ENCODE results near the gene SNRNP70.
"Not testable (repeated sequence)": the region's sequence is repeated elsewhere in the genome, so short reads cannot be mapped to it uniquely, and the experiment has no call there.

The SNRNP70 gene

DNA sequence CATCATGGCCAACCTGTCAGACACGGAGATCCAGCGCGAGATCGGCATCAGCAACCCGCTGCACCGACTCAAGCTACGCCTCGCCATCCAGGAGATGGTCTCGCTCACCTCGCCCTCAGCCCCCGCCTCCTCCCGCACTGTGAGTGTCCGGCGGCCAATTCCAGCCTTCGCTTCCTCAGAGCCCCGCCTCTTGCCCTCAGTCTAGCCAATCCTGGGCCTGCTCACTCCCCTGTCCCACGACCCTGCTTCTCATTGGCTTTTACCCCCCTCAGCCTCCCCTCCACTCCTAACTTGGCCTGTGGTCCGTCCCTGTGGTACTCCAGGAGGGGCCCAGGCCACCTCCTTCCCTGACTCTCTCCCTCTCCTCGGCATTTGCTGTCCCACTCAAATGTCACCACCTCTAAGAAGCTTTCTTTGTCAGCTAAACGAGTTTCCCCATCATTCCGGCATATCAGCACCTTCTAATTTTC lies 57.6 kb downstream of the SNRNP70 start:
- H3K9me3 ChIP-seq (ENCODE audit: control insufficient read depth, low read length): no peaks in the 10 kb centered on the region
- peak overlapping the region; percentile 81 for H3K4me3 ChIP-seq (ENCODE audit: low read length)
- peaks cover 11% of the 10 kb centered on the region for H3K4me1 ChIP-seq (ENCODE audit: control insufficient read depth, insufficient read depth, low read length)
- H3K27me3 ChIP-seq (replicated peaks; ENCODE audit: control insufficient read depth, insufficient read depth, low read length): no peaks in the 10 kb centered on the region
- H3K36me3 ChIP-seq (ENCODE audit: control insufficient read depth, insufficient read depth, low read length, severe bottlenecking): no peaks in the 10 kb centered on the region
- DNase-seq (ENCODE audit: low read depth): peak; percentile 98
- H3K9ac ChIP-seq (ENCODE audit: low read length): peak overlapping the region; percentile 30

- Histone ChIP-seq H3K36me3 (ENCODE audit: control insufficient read depth, insufficient read depth, low read length, severe bottlenecking) (no peaks in the 10 kb centered on the region), H3K4me1 (ENCODE audit: control insufficient read depth, insufficient read depth, low read length) (peaks cover 22% of the 10 kb centered on the region), H3K9me3 (ENCODE audit: control insufficient read depth, low read length) (no peaks in the 10 kb centered on the region), H3K4me3 (ENCODE audit: low read length) (peak overlapping the region; percentile 52), H3K9ac (ENCODE audit: low read length) (peak overlapping the region; percentile 17), H3K27me3 (replicated peaks; ENCODE audit: control insufficient read depth, insufficient read depth, low read length) (no peaks in the 10 kb centered on the region)
- peak; percentile 82 for DNase-seq (ENCODE audit: low read depth)
Measured at GRCh38 chr19:49145573-49146407, 60.5 kb downstream of the SNRNP70 start.

DNA sequence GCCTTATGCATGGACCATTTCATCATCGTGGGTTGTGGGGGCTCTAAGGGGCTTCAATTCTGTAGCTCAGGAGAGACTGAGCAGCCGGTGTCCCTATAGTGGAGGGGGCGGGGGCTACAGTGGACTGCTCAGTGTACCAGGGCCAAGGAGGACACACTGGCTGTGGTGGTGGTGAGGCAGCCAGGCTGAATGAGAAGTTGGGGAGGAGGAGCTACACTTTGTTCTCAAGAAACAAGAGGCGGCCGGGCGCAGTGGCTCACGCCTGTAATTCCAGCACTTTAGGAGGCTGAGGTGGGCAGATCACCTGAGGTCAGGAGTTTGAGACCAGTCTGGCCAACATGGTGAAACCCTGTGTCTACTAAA lies 61.1 kb downstream of the SNRNP70 start:
- not testable (repeated sequence) for H3K36me3 ChIP-seq (ENCODE audit: control insufficient read depth, insufficient read depth, low read length, severe bottlenecking); H3K27me3 ChIP-seq (replicated peaks; ENCODE audit: control insufficient read depth, insufficient read depth, low read length); H3K9me3 ChIP-seq (ENCODE audit: control insufficient read depth, low read length); H3K9ac ChIP-seq (ENCODE audit: low read length)
- H3K4me3 ChIP-seq (ENCODE audit: low read length): peak overlapping the region; percentile 52
- peaks cover 26% of the 10 kb centered on the region for H3K4me1 ChIP-seq (ENCODE audit: control insufficient read depth, insufficient read depth, low read length)
- DNase-seq (ENCODE audit: low read depth): peak; percentile 22

GRCh38 chr19:49148044-49148682 lies 62.9 kb downstream of the SNRNP70 start:
- Histone ChIP-seq H3K4me3 (ENCODE audit: low read length) (no peak overlapping the region), H3K4me1 (ENCODE audit: control insufficient read depth, insufficient read depth, low read length) (peaks cover 27% of the 10 kb centered on the region), H3K36me3 (ENCODE audit: control insufficient read depth, insufficient read depth, low read length, severe bottlenecking) (no peaks in the 10 kb centered on the region), H3K9me3 (ENCODE audit: control insufficient read depth, low read length) (no peaks in the 10 kb centered on the region), H3K9ac (ENCODE audit: low read length) (no peak overlapping the region), H3K27me3 (replicated peaks; ENCODE audit: control insufficient read depth, insufficient read depth, low read length) (no peaks in the 10 kb centered on the region)
- no peak for DNase-seq (ENCODE audit: low read depth)

GRCh38 chr19:49148784-49149651 lies 63.8 kb downstream of the SNRNP70 start:
- H3K9ac ChIP-seq (ENCODE audit: low read length): peak overlapping the region; percentile 92
- H3K27me3 ChIP-seq (replicated peaks; ENCODE audit: control insufficient read depth, insufficient read depth, low read length): no peaks in the 10 kb centered on the region
- peak; percentile 98 for DNase-seq (ENCODE audit: low read depth)
- H3K9me3 ChIP-seq (ENCODE audit: control insufficient read depth, low read length): no peaks in the 10 kb centered on the region
- peaks cover 27% of the 10 kb centered on the region for H3K4me1 ChIP-seq (ENCODE audit: control insufficient read depth, insufficient read depth, low read length)
- H3K36me3 ChIP-seq (ENCODE audit: control insufficient read depth, insufficient read depth, low read length, severe bottlenecking): no peaks in the 10 kb centered on the region
- H3K4me3 ChIP-seq (ENCODE audit: low read length): peak overlapping the region; percentile 98

DNA sequence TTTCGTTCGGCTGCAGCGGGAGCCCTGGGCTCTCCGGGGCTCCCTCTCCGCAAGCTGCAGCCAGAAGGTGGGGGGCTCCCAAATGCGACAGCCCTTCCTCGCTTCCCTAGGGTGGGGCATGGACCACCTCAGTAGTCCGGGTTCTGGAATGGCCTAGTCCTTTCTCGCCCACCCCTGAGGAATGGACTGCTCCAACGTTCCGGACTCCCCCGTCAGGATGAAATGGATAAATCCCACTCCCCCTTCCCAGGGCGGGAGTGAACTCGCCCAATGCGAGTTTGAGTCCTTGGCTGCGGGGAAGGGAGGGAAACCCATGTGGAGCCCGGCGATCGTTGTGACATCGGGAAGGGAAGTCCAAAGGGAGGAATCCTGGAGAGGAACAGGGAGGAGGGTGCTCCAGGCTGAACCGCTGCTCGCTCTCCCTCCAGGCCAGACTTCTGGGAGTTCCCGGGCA lies 64.4 kb downstream of the SNRNP70 start:
- H3K27me3 ChIP-seq (replicated peaks; ENCODE audit: control insufficient read depth, insufficient read depth, low read length): no peaks in the 10 kb centered on the region
- H3K36me3 ChIP-seq (ENCODE audit: control insufficient read depth, insufficient read depth, low read length, severe bottlenecking): no peaks in the 10 kb centered on the region
- H3K9ac ChIP-seq (ENCODE audit: low read length): peak overlapping the region; percentile 92
- peak; percentile 91 for DNase-seq (ENCODE audit: low read depth)
- no peaks in the 10 kb centered on the region for H3K9me3 ChIP-seq (ENCODE audit: control insufficient read depth, low read length)
- H3K4me3 ChIP-seq (ENCODE audit: low read length): peak overlapping the region; percentile 98
- peaks cover 27% of the 10 kb centered on the region for H3K4me1 ChIP-seq (ENCODE audit: control insufficient read depth, insufficient read depth, low read length)

- Histone ChIP-seq H3K9me3 (ENCODE audit: control insufficient read depth, low read length) (no peaks in the 10 kb centered on the region), H3K4me3 (ENCODE audit: low read length) (peak overlapping the region; percentile 98), H3K9ac (ENCODE audit: low read length) (peak overlapping the region; percentile 92), H3K27me3 (replicated peaks; ENCODE audit: control insufficient read depth, insufficient read depth, low read length) (no peaks in the 10 kb centered on the region), H3K36me3 (ENCODE audit: control insufficient read depth, insufficient read depth, low read length, severe bottlenecking) (no peaks in the 10 kb centered on the region), H3K4me1 (ENCODE audit: control insufficient read depth, insufficient read depth, low read length) (peaks cover 27% of the 10 kb centered on the region)
- DNase-seq (ENCODE audit: low read depth): peak; percentile 92
Measured at GRCh38 chr19:49150106-49150943, 65.1 kb downstream of the SNRNP70 start.

DNA sequence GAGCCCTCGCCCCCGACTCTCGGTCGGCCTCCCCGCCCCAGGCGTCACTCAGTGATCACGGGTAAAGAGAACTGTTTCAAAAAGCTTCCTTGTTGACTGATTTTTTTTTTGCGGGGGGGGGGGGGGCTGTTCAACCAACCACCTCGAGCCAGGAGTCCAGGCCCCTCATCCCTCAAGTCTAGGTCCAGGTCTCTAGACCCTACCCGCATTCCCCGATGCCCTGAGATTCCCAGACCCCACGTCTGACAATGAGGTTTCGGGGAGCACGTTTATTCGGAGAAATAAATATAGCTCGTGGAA lies 65.6 kb downstream of the SNRNP70 start:
- H3K36me3 ChIP-seq (ENCODE audit: control insufficient read depth, insufficient read depth, low read length, severe bottlenecking): no peaks in the 10 kb centered on the region
- H3K4me1 ChIP-seq (ENCODE audit: control insufficient read depth, insufficient read depth, low read length): peaks cover 22% of the 10 kb centered on the region
- H3K27me3 ChIP-seq (replicated peaks; ENCODE audit: control insufficient read depth, insufficient read depth, low read length): no peaks in the 10 kb centered on the region
- H3K4me3 ChIP-seq (ENCODE audit: low read length): peak overlapping the region; percentile 98
- H3K9ac ChIP-seq (ENCODE audit: low read length): peak overlapping the region; percentile 92
- DNase-seq (ENCODE audit: low read depth): no peak
- H3K9me3 ChIP-seq (ENCODE audit: control insufficient read depth, low read length): no peaks in the 10 kb centered on the region

GRCh38 chr19:49151267-49152118 lies 66.2 kb downstream of the SNRNP70 start:
- no peaks in the 10 kb centered on the region for H3K9me3 ChIP-seq (ENCODE audit: control insufficient read depth, low read length)
- peak overlapping the region; percentile 11 for H3K4me3 ChIP-seq (ENCODE audit: low read length)
- H3K9ac ChIP-seq (ENCODE audit: low read length): peak overlapping the region; percentile 92

DNA sequence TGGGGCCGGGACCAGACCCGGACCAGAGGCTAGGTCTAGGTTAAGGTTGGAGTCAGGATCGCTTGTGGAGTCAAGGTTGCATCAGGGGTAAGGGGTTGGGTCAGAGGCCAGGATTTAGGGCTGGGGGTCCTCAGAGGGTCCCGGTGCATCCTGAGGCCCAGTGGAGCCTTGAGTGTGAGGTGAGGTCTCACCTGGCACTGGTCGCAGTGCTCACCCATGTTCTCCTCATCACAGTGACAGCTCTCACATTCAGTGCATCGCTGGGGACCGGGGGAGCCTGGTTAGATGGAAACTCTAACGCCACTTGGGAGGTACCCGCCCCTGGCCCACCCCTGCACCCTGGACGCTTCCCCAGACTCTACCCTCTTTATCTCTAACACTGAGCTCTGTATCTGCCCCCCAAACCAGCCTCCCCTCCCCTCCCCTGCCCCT lies 66.9 kb downstream of the SNRNP70 start:
- Histone ChIP-seq H3K4me1 (ENCODE audit: control insufficient read depth, insufficient read depth, low read length) (peaks cover 18% of the 10 kb centered on the region), H3K4me3 (ENCODE audit: low read length) (no peak overlapping the region), H3K9me3 (ENCODE audit: control insufficient read depth, low read length) (no peaks in the 10 kb centered on the region), H3K36me3 (ENCODE audit: control insufficient read depth, insufficient read depth, low read length, severe bottlenecking) (no peaks in the 10 kb centered on the region), H3K9ac (ENCODE audit: low read length) (no peak overlapping the region), H3K27me3 (replicated peaks; ENCODE audit: control insufficient read depth, insufficient read depth, low read length) (peaks cover 4% of the 10 kb centered on the region)
- no peak for DNase-seq (ENCODE audit: low read depth)

More at GRCh38 chr19:49151267-49152118, 66.2 kb downstream of the SNRNP70 start:
- DNase-seq (ENCODE audit: low read depth): peak; percentile 70
- Histone ChIP-seq H3K27me3 (replicated peaks; ENCODE audit: control insufficient read depth, insufficient read depth, low read length) (peaks cover 4% of the 10 kb centered on the region), H3K4me1 (ENCODE audit: control insufficient read depth, insufficient read depth, low read length) (peaks cover 17% of the 10 kb centered on the region), H3K36me3 (ENCODE audit: control insufficient read depth, insufficient read depth, low read length, severe bottlenecking) (no peaks in the 10 kb centered on the region)
